GM18867 (cell line): ENCODE measurements around the gene RAD51D.
"Not testable (repeated sequence)": the region's sequence is repeated elsewhere in the genome, so short reads cannot be mapped to it uniquely, and the experiment has no call there.

ENCODE experiments used
- ATAC-seq: cut with Tn5 transposase; IDR thresholded peaks from one replicate; pipeline ENCODE4 v1.9.1; 2021; ENCODE audit warnings: mild to moderate bottlenecking, moderate library complexity; ENCODE audit not compliant: unreplicated experiment

The RAD51D gene

GRCh38 chr17:35069311-35069710 lies 50.3 kb downstream of the RAD51D start:
- no peak for ATAC-seq

DNA sequence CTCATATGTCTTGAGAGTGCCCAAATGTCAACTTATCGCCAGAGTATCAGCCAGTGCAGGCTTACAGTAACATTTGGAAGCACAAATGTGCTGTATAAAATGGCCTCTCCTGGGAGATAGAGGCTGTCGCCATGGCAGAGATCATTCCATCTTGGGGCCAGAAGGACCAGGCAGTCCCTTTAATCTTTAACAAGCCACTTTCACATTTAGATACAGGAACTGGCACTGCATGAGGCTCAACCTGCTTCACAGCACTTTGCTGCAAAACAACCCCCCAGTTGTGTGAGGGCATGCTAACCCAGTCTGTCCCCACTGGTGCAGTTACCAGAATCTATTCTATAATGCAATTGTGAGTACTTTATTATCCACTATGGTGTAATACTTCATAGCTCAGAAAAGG lies 51.4 kb downstream of the RAD51D start:
- no peak for ATAC-seq

DNA sequence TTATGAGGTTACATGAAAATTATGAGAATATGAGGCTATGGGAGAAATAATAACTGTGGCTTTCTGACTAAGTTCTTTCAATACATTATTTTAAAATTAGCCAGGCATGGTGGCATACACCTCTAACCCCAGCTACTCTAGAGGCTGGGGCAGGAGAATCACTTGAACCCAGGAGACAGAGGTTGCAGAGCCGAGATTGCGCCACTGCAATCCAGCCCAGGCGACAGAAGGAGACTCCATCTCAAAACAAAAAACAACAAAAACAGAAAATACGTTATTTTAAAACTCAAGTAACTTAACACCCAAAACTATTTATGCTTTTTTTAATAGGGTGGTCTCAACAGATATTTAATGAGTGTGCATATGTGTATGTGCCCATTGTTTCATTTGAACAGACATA lies 53.8 kb downstream of the RAD51D start:
- no peak for ATAC-seq

GRCh38 chr17:35064516-35065215 lies 55.0 kb downstream of the RAD51D start:
- ATAC-seq: no peak

DNA sequence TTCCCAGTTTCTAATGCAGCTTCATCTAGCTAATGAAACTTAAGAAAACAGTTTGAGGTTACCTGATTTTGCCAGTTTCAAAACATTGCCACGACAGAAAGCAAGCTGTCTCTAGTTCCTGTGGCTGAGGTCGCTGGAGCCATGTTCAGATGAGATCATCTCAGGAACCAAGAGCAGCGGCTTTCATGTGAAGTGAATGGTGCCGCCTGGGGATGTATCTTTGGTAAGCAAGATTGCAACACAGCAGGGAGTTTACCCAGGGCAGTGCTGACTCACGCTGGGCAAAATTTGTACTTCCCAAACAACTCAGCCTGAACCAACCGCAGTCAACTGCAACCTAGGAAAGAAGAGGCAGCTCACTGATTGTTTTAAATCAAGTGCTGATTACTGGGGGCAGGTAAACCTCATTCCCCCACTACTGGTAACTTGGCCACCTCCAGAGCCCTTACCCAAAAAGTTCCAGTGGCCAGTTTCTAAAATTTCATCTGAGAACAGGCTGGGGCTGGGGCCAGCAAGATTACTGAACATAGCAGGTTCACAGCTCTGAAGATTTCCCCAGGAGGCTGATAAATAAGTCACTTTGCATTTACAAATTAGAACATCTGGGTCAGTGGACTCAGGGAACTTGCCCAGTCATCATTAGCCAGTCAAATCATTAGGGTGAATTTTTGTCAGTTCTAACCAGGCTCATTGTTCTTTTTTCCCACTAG lies 56.0 kb downstream of the RAD51D start, which contains the start of gene RFFL:
Gene RFFL (minus strand): TSS at position 194 of the 710 bp plus-strand sequence. CDS start 37,154 bp downstream, outside the sequence.
- ATAC-seq: peak; percentile 83

- ATAC-seq: no peak
Observed at GRCh38 chr17:35062308-35062707, 57.4 kb downstream of the RAD51D start.

DNA sequence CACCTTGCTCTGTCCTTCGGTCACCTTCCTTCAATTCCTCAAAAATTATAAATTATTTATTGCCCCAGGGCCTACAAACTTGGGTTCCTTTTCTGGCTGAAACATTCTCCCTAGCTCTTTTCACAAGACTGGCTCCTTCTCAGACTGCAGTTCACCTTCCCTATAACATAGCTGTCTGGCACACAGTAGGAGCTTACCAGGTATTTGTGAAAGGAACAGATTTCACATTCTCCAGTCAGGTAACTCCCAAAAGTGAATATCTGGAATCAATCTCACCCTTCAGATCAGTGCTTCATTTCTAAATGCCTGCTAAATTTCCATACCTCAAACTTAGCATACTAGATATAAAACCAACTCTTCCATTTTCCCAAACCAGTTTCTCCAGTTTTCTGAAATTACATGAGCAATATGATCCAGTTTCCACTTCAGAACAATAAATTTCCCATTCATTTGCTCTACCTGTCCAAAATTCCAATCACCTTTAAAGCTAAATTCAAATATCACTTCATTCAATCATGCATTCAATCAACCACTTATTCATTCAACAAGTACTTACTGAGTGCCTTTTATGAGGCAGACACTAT lies 62.2 kb downstream of the RAD51D start:
- no peak for ATAC-seq

DNA sequence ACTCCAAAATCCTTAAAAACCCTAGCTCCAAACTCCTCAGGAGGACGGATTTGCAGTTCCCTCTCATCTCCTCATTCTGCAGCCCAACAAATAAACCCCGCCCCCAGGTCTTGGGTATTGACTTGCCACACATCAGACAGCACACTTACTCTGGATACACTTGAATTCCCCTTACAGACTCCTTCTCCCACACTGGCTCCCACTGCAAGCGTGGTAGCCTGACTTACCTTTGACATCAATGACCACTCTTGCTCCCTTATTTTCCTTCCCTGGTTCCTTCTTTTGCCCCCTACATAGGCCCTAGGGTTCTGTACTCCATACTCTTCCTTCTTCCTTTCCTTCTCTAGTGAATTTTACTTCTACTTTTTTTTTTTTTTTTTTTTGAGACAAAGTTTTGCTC lies 63.6 kb downstream of the RAD51D start:
- no peak for ATAC-seq

GRCh38 chr17:35053204-35053603 lies 66.5 kb downstream of the RAD51D start:
- no peak for ATAC-seq

- no peak for ATAC-seq
Observed at GRCh38 chr17:35052780-35053179, 66.9 kb downstream of the RAD51D start.

DNA sequence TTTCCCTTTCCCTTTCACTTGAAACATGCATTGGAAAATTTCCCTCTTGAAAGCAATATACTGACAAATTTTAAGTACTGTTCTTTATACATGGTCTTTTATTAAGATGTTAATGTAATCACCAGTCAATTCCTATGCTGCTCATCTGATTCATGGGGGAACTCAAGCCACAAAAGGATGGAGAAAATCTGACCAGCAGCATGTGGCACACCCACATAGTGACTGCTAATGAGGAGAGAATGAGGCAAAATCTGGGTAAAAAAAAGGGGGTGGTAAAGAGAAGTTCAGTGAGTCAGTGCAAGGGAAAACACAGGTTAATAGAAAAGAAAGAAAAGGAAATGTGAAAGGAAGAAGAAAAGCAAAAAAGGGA lies 67.4 kb downstream of the RAD51D start:
- ATAC-seq: no peak

DNA sequence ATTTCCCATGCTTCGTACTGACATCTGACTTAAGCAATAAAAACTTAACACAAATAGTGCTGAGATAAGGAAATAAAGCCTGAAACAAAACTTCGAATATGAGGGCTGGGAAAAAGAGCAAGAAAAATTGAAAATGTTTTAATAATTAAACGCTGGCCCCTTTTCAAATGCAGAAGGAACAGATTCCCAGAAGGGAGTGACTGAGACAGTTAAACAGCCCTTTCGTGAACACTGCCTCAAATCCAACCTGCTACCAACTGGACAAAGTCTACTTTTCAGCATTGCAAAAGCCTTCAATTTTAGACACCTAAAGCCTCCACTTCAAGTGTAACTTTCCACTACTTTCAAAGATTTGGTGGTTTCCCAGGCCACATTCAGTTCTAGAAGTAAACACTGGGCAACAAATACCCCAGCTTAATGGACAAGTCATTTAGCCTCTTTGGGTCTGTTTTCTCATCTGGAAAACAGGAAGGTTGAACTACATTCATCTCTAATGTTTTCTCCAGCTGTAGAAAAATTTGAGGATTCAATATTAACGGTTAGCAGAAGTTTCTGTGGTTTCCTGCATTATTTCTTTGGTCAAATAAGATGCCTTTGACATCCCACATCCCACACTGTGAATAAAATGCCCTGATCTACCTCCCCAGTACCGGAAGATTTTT lies 68.0 kb downstream of the RAD51D start:
- no peak for ATAC-seq

DNA sequence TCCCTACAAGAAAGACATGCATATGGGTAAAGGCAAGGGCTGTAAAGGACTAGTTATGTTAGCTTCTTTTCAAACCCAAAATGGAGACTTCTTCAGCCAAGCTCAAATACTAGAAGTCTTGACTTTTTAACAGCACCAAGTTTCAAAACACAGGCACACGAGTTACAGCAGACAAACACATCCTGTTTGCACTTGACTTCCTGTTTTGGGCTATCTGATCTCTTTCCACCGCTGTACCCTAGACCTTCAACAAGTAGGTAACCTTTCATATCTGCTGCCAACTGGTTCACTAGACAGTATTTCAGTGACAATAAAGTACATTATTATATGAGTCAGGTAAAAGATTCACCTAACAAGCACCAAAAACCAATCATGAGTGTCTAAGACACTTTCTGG lies 68.5 kb downstream of the RAD51D start:
- ATAC-seq: peak; percentile 61

DNA sequence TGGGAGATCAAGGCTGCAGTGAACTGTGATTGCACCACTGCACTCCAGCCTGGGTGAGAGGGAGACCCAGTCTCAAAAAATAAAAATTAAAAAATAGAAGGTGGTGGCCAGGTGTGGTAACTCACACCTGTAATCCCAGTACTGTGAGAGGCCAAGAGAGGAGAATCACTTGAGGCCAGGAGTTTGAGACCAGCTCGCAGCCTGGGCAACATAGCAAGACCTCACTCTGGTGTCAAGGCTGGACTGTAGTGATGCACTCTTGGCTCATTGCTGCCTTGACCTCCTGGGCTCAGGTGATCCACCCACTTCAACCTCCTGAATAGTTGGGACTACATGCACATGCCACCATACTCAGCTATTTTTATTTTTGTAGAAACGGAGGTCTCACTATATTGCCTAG lies 69.5 kb downstream of the RAD51D start:
- no peak for ATAC-seq

DNA sequence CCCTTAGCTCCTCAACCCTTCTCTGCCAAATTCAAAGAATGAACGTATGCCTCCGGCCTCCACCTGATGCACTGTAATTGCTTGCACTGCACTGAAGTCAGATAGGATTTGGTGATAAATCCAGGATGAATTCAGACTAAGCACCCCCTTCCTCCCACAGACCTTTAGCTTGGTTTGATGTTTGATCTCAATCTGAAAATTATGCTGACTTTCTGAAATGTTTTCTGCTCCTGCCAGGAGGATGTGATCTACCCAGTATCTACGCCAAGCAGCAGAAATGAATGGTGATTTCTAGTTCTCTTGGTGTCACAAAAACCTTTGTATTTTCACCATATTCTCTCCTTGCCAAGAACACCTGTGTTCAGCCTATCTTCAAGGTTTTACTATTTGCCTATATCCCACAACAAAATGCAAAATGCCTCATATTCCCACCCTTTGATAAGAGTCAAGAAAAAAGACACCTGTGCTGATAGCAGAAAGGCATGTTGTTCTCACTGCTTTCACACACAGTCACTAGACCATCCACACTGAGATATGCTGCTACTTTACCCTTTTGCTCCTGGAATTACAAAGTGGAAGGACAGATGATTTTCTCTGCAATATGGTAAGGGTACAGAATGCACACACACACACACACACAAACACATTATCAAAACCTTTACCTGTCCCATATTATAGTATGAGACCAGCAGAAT lies 70.8 kb downstream of the RAD51D start:
- no peak for ATAC-seq

DNA sequence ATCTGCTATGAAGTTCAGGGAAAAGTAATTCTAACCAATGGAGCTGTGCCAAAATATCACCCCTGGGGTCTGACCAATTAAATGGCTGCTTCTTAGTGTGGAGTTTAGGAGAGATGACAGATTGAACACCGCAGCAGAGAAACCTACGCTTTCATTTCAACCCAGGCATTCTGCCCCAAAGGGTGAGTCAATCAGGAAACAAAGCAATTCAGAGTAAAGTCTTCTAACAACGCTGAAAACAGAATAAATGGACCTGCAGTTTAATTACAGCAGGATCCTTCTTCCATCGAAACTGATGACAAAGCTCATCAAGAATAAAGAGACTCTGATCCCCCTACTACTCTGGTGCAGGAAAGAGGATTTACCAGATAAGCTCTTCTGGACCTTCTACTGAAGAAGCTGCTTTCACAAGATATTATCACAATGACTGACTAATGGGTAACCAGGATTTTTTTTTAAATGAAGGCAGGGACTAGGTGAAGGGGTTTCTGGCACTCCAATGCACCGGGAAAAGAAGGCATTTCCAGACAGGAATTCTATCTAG lies 72.8 kb downstream of the RAD51D start:
- ATAC-seq: peak; percentile 72

DNA sequence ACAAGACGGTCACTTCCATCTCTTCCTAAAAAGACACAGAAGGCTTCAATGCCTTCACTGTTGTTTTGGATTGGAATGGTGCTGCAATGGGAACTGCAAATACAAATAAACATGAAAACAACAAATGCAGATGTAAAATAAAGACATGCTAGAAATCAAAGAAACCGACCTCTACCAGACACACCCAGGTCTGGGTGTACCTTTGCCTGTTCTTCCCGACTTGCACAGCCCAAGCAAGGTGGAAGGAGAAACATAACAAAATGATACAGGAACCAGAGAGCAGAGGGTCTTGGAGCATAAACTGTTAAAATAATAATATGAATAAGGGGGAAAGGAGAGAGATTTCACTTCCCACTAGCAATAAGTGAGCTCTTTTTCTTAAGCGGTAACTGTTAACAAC lies 73.4 kb downstream of the RAD51D start:
- no peak for ATAC-seq

DNA sequence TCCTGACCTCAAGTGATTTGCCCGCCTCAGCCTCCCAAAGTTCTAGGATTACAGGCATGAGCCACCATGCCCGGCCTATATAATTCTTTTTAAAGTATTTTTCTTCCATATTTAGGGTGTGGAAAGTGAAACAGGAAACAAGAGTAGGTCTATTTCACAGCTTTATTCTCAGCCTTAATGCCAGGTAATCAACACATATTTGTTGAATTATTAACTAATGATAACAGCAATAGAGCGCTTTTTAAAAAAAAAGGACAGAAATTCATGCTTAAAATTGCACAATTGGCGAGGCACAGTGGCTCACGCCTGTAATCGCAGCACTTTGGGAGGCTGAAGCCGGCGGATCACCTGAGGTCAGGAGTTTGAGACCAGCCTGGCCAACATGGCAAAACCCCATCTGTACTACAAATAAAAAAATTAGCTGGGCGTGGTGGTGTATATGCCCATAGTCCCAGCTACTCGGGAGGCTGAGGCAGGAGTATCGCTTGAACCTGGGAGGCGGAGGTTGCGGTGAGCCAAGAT lies 74.1 kb downstream of the RAD51D start:
- not testable (repeated sequence) for ATAC-seq

GRCh38 chr17:35044181-35044580 lies 75.5 kb downstream of the RAD51D start:
- ATAC-seq: no peak
